Duodenal mucosa (tissue), 2 donors: ENCODE measurements around the gene LIMCH1.

Experiments
- H3K27ac ChIP-seq: one replicate; pipeline ENCODE4 v1.7.0; 2013; ENCODE audit warnings: low read depth, low read length
- H3K27me3 ChIP-seq, 2 donors: one replicate each; pipeline ENCODE4 v1.7.0; 2013; ENCODE audit warnings: low read length in 2 of 2, control low read depth in 1 of 2; ENCODE audit not compliant: insufficient read depth in 2 of 2, control insufficient read depth in 1 of 2
- H3K36me3 ChIP-seq, 2 donors: one replicate each; pipeline ENCODE4 v1.7.0; 2013; ENCODE audit warnings: low read length in 2 of 2, control low read depth in 1 of 2; ENCODE audit not compliant: insufficient read depth in 2 of 2, control insufficient read depth in 1 of 2
- H3K4me1 ChIP-seq, 2 donors: one replicate each; pipeline ENCODE4 v1.7.0; 2013; ENCODE audit warnings: low read length in 2 of 2, control low read depth in 1 of 2; ENCODE audit not compliant: insufficient read depth in 2 of 2, control insufficient read depth in 1 of 2
- H3K4me3 ChIP-seq, 2 donors: one replicate each; pipeline ENCODE4 v1.7.0; 2013; ENCODE audit warnings: low read length in 2 of 2, low read depth in 1 of 2
- H3K9ac ChIP-seq, 2 donors: one replicate each; pipeline ENCODE4 v1.7.0; 2013; ENCODE audit warnings: low read length in 2 of 2, low read depth in 1 of 2
- H3K9me3 ChIP-seq, 2 donors: one replicate each; pipeline ENCODE4 v1.7.0; 2013; ENCODE audit warnings: low read length in 2 of 2, control low read depth in 1 of 2; ENCODE audit not compliant: control insufficient read depth in 1 of 2

LIMCH1 gene

GRCh38 chr4:41599192-41599786 is 61.3 kb downstream of the LIMCH1 start:
- H3K27ac ChIP-seq: no peak overlapping the region
- H3K9ac ChIP-seq: no peak overlapping the region
- no peaks in the 10 kb centered on the region for H3K4me1 ChIP-seq
- no peak overlapping the region for H3K4me3 ChIP-seq
- no peaks in the 10 kb centered on the region for H3K36me3 ChIP-seq
- H3K9me3 ChIP-seq: no peaks in the 10 kb centered on the region
- no peaks in the 10 kb centered on the region for H3K27me3 ChIP-seq

- H3K4me1 ChIP-seq: no peaks in the 10 kb centered on the region
These were observed 62.4 kb downstream of the LIMCH1 start for GRCh38 chr4:41600243-41600912.

GRCh38 chr4:41601025-41601424 is 63.1 kb downstream of the LIMCH1 start:
- Histone ChIP-seq H3K27ac (no peak overlapping the region), H3K4me1 (no peaks in the 10 kb centered on the region), H3K27me3 (no peaks in the 10 kb centered on the region), H3K36me3 (no peaks in the 10 kb centered on the region), H3K9ac (no peak overlapping the region), H3K9me3 (no peaks in the 10 kb centered on the region), H3K4me3 (no peak overlapping the region)

More at GRCh38 chr4:41600243-41600912, 62.4 kb downstream of the LIMCH1 start:
- no peak overlapping the region for H3K27ac ChIP-seq
- H3K36me3 ChIP-seq: no peaks in the 10 kb centered on the region
- H3K9ac ChIP-seq: no peak overlapping the region
- H3K27me3 ChIP-seq: no peaks in the 10 kb centered on the region
- no peaks in the 10 kb centered on the region for H3K9me3 ChIP-seq
- H3K4me3 ChIP-seq: no peak overlapping the region

- no peak overlapping the region for H3K27ac ChIP-seq
- H3K9me3 ChIP-seq: no peaks in the 10 kb centered on the region
- no peaks in the 10 kb centered on the region for H3K27me3 ChIP-seq
- no peak overlapping the region for H3K4me3 ChIP-seq
- H3K9ac ChIP-seq: no peak overlapping the region
- H3K4me1 ChIP-seq: no peaks in the 10 kb centered on the region
- H3K36me3 ChIP-seq: no peaks in the 10 kb centered on the region
These were observed 64.2 kb downstream of the LIMCH1 start for GRCh38 chr4:41602113-41602512.

- H3K27me3 ChIP-seq: no peaks in the 10 kb centered on the region
- H3K4me3 ChIP-seq: no peak overlapping the region
- H3K36me3 ChIP-seq: no peaks in the 10 kb centered on the region
- no peaks in the 10 kb centered on the region for H3K9me3 ChIP-seq
- no peak overlapping the region for H3K27ac ChIP-seq
- H3K4me1 ChIP-seq: no peaks in the 10 kb centered on the region
- H3K9ac ChIP-seq: no peak overlapping the region
These were observed 65.0 kb downstream of the LIMCH1 start for GRCh38 chr4:41602886-41603498.

- Histone ChIP-seq H3K9ac (no peak overlapping the region), H3K4me1 (peaks cover 8 to 10% of the 10 kb centered on the region in 2 donors), H3K27ac (no peak overlapping the region), H3K27me3 (no peaks in the 10 kb centered on the region), H3K9me3 (no peaks in the 10 kb centered on the region), H3K4me3 (no peak overlapping the region), H3K36me3 (no peaks in the 10 kb centered on the region)
These were observed 71.9 kb downstream of the LIMCH1 start for GRCh38 chr4:41609851-41610250.

- Histone ChIP-seq H3K36me3 (no peaks in the 10 kb centered on the region), H3K27me3 (no peaks in the 10 kb centered on the region), H3K9me3 (no peaks in the 10 kb centered on the region), H3K9ac (no peak overlapping the region), H3K27ac (no peak overlapping the region), H3K4me3 (no peak overlapping the region), H3K4me1 (peaks cover 8 to 10% of the 10 kb centered on the region in 2 donors)
These were observed 72.5 kb downstream of the LIMCH1 start for GRCh38 chr4:41610474-41610873.

GRCh38 chr4:41611124-41611838 is 73.3 kb downstream of the LIMCH1 start:
- Histone ChIP-seq H3K27ac (no peak overlapping the region), H3K4me3 (no peak overlapping the region), H3K9ac (no peak overlapping the region), H3K9me3 (no peaks in the 10 kb centered on the region), H3K36me3 (no peaks in the 10 kb centered on the region), H3K4me1 (peaks cover 8 to 10% of the 10 kb centered on the region in 2 donors), H3K27me3 (no peaks in the 10 kb centered on the region)

- peaks cover 8 to 10% of the 10 kb centered on the region in 2 donors for H3K4me1 ChIP-seq
- no peaks in the 10 kb centered on the region for H3K9me3 ChIP-seq
- no peak overlapping the region for H3K27ac ChIP-seq
- peak overlapping the region; percentile 6 to 22 for H3K4me3 ChIP-seq
- H3K9ac ChIP-seq: no peak overlapping the region
- H3K27me3 ChIP-seq: no peaks in the 10 kb centered on the region
- no peaks in the 10 kb centered on the region for H3K36me3 ChIP-seq
These were observed 74.2 kb downstream of the LIMCH1 start for GRCh38 chr4:41611881-41612871.
